ENCODE measurements around the gene THOC2.
"Not testable (repeated sequence)": the region's sequence is repeated elsewhere in the genome, so short reads cannot be mapped to it uniquely, and the experiment has no call there.

The THOC2 gene

GRCh38 chrX:123736333-123736921, 3.6 kb upstream of the THOC2 start:
- DNase-seq = no peak

- DNase-seq = not testable (repeated sequence)
Measured at GRCh38 chrX:123735137-123735536, 2.3 kb upstream of the THOC2 start.

GRCh38 chrX:123734079-123734478, 1.2 kb upstream of the THOC2 start:
- not testable (repeated sequence) for DNase-seq

- DNase-seq = no peak
Measured at GRCh38 chrX:123731987-123732669, 724 bp downstream of the THOC2 start.

- no peak for DNase-seq
Measured at GRCh38 chrX:123731258-123731986, 1.4 kb downstream of the THOC2 start.

GRCh38 chrX:123728554-123728953, 4.3 kb downstream of the THOC2 start:
- no peak for DNase-seq

GRCh38 chrX:123728016-123728415, 4.8 kb downstream of the THOC2 start:
- no peak for DNase-seq

GRCh38 chrX:123722193-123722592, 10.7 kb downstream of the THOC2 start:
- not testable (repeated sequence) for DNase-seq

GRCh38 chrX:123720486-123720885, 12.4 kb downstream of the THOC2 start:
- no peak for DNase-seq

- DNase-seq = no peak
Measured at GRCh38 chrX:123713841-123714240, 19.0 kb downstream of the THOC2 start.

GRCh38 chrX:123713434-123713833, 19.4 kb downstream of the THOC2 start:
- no peak for DNase-seq

GRCh38 chrX:123711201-123711600, 21.7 kb downstream of the THOC2 start:
- not testable (repeated sequence) for DNase-seq

- DNase-seq = no peak
Measured at GRCh38 chrX:123704781-123705180, 28.1 kb downstream of the THOC2 start.

- DNase-seq = no peak
Measured at GRCh38 chrX:123698979-123699520, 33.8 kb downstream of the THOC2 start.

- no peak for DNase-seq
Measured at GRCh38 chrX:123696334-123696733, 36.5 kb downstream of the THOC2 start.

GRCh38 chrX:123695242-123695641, 37.6 kb downstream of the THOC2 start:
- DNase-seq = no peak

- no peak for DNase-seq
Measured at GRCh38 chrX:123691776-123692175, 41.1 kb downstream of the THOC2 start.

- DNase-seq = no peak
Measured at GRCh38 chrX:123688524-123688923, 44.3 kb downstream of the THOC2 start.

- DNase-seq = no peak
Measured at GRCh38 chrX:123685232-123685631, 47.6 kb downstream of the THOC2 start.

GRCh38 chrX:123682186-123682585, 50.7 kb downstream of the THOC2 start:
- no peak for DNase-seq

GRCh38 chrX:123679733-123680460, 53.0 kb downstream of the THOC2 start:
- DNase-seq = not testable (repeated sequence)

GRCh38 chrX:123675154-123675553, 57.7 kb downstream of the THOC2 start:
- DNase-seq = no peak

GRCh38 chrX:123673813-123674212, 59.0 kb downstream of the THOC2 start:
- no peak for DNase-seq

Measured in central memory CD4-positive, alpha-beta T cell (primary cell).